Measurements from ENCODE around the gene PLCD3. TPM values are rescaled to one million over a fixed set of nuclear protein-coding genes. Genes with fewer than 3 reads are reported as not detected.

Gene PLCD3
- total and polyA plus RNA-seq, 2 of the 13 experiments (the other 11 are each of a cell fraction or from before 2014, with no cell fraction given): 11.3 to 39.1 TPM

- TF ChIP-seq, protein P1, sequence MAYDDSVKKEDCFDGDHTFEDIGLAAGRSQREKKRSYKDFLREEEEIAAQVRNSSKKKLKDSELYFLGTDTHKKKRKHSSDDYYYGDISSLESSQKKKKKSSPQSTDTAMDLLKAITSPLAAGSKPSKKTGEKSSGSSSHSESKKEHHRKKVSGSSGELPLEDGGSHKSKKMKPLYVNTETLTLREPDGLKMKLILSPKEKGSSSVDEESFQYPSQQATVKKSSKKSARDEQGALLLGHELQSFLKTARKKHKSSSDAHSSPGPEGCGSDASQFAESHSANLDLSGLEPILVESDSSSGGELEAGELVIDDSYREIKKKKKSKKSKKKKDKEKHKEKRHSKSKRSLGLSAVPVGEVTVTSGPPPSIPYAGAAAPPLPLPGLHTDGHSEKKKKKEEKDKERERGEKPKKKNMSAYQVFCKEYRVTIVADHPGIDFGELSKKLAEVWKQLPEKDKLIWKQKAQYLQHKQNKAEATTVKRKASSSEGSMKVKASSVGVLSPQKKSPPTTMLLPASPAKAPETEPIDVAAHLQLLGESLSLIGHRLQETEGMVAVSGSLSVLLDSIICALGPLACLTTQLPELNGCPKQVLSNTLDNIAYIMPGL (CRISPR knock-in tag; IDR thresholded peaks at IDR 0.05; ENCODE audit: borderline replicate concordance in 1 of 2, low read depth in 1 of 2): peak; percentile 76 to 78; a peak in 3 of 4 replicates
- peak; percentile 86 for TF ChIP-seq RBM39 (IDR thresholded peaks at IDR 0.05; ENCODE audit: low read depth, low read length, poor library complexity, severe bottlenecking)
- TF ChIP-seq, protein P2, sequence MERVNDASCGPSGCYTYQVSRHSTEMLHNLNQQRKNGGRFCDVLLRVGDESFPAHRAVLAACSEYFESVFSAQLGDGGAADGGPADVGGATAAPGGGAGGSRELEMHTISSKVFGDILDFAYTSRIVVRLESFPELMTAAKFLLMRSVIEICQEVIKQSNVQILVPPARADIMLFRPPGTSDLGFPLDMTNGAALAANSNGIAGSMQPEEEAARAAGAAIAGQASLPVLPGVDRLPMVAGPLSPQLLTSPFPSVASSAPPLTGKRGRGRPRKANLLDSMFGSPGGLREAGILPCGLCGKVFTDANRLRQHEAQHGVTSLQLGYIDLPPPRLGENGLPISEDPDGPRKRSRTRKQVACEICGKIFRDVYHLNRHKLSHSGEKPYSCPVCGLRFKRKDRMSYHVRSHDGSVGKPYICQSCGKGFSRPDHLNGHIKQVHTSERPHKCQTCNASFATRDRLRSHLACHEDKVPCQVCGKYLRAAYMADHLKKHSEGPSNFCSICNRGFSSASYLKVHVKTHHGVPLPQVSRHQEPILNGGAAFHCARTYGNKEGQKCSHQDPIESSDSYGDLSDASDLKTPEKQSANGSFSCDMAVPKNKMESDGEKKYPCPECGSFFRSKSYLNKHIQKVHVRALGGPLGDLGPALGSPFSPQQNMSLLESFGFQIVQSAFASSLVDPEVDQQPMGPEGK (CRISPR knock-in tag; IDR thresholded peaks at IDR 0.05): peak; percentile 99
- peak; percentile 72 for TF ChIP-seq HDAC1 (CRISPR knock-in tag; IDR thresholded peaks at IDR 0.05)
- peak; percentile 59 for TF ChIP-seq CREM (IDR thresholded peaks at IDR 0.05)
- TF ChIP-seq CREM (CRISPR knock-in tag; IDR thresholded peaks at IDR 0.05): no peak
- TF ChIP-seq ZNF777 (CRISPR knock-in tag; IDR thresholded peaks at IDR 0.05): peak; percentile 11; the same call in 1 of the 2 replicates
- peak; percentile 72 for TF ChIP-seq FOXA3 (CRISPR knock-in tag; IDR thresholded peaks at IDR 0.05)
- TF ChIP-seq CCDC6 (CRISPR knock-in tag; IDR thresholded peaks at IDR 0.05): peak; percentile 58; the same call in 1 of the 2 replicates
- 0 out of 2 replicates have a peak, but pooled peaks have one; percentile 29 for TF ChIP-seq ZNF766 (CRISPR knock-in tag; IDR thresholded peaks at IDR 0.05; ENCODE audit: borderline replicate concordance)
- peak; percentile 70; the same call in 1 of the 2 replicates for TF ChIP-seq CHD2 (IDR thresholded peaks at IDR 0.05; ENCODE audit: low read depth, low read length)
- TF ChIP-seq ZNF335 (CRISPR knock-in tag; IDR thresholded peaks at IDR 0.05): peak; percentile 30; the same call in 1 of the 2 replicates
- TF ChIP-seq ZFX (CRISPR knock-in tag; IDR thresholded peaks at IDR 0.05; ENCODE audit: low read depth): peak; percentile 88
- TF ChIP-seq CBX5 (CRISPR knock-in tag; IDR thresholded peaks at IDR 0.05; ENCODE audit: borderline replicate concordance): peak; percentile 71; the same call in 1 of the 2 replicates
- TF ChIP-seq ZNF652 (CRISPR knock-in tag; IDR thresholded peaks at IDR 0.05; ENCODE audit: borderline replicate concordance, low read depth): 0 out of 2 replicates have a peak, but pooled peaks have one; percentile 41
- peak; percentile 100 for TF ChIP-seq HNRNPL (IDR thresholded peaks at IDR 0.05; ENCODE audit: low read depth, low read length)
- TF ChIP-seq, protein P3, sequence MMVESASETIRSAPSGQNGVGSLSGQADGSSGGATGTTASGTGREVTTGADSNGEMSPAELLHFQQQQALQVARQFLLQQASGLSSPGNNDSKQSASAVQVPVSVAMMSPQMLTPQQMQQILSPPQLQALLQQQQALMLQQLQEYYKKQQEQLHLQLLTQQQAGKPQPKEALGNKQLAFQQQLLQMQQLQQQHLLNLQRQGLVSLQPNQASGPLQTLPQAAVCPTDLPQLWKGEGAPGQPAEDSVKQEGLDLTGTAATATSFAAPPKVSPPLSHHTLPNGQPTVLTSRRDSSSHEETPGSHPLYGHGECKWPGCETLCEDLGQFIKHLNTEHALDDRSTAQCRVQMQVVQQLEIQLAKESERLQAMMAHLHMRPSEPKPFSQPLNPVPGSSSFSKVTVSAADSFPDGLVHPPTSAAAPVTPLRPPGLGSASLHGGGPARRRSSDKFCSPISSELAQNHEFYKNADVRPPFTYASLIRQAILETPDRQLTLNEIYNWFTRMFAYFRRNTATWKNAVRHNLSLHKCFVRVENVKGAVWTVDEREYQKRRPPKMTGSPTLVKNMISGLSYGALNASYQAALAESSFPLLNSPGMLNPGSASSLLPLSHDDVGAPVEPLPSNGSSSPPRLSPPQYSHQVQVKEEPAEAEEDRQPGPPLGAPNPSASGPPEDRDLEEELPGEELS (CRISPR knock-in tag; IDR thresholded peaks at IDR 0.05): peak; percentile 64; the same call in 1 of the 2 replicates
- TF ChIP-seq DR1 (CRISPR knock-in tag; IDR thresholded peaks at IDR 0.05): no peak
- peak; percentile 77; the same call in 1 of the 2 replicates for TF ChIP-seq RXRB (CRISPR knock-in tag; IDR thresholded peaks at IDR 0.05; ENCODE audit: borderline replicate concordance)
- no peak for TF ChIP-seq ZNF136 (CRISPR knock-in tag; IDR thresholded peaks at IDR 0.05; ENCODE audit: low read depth)
- TF ChIP-seq ZNF276 (CRISPR knock-in tag; IDR thresholded peaks at IDR 0.05; ENCODE audit: low read depth): peak; percentile 60; the same call in 1 of the 2 replicates
- TF ChIP-seq ZNF343 (CRISPR knock-in tag; IDR thresholded peaks at IDR 0.05): peak; percentile 76; the same call in 1 of the 2 replicates
Measured at GRCh38 chr17:45172541-45173286, 40.4 kb upstream of the PLCD3 start (continued).
